ENCODE data around the gene EPN1. TPM values are rescaled to one million over a fixed set of nuclear protein-coding genes. Genes with fewer than 3 reads are reported as not detected.
A peak's percentile ranks its signal among the peaks of the same experiment; 100 is the strongest.

The EPN1 gene
- total and polyA plus RNA-seq, 12 donors = 20.1 to 235 (median 141) TPM

DNA sequence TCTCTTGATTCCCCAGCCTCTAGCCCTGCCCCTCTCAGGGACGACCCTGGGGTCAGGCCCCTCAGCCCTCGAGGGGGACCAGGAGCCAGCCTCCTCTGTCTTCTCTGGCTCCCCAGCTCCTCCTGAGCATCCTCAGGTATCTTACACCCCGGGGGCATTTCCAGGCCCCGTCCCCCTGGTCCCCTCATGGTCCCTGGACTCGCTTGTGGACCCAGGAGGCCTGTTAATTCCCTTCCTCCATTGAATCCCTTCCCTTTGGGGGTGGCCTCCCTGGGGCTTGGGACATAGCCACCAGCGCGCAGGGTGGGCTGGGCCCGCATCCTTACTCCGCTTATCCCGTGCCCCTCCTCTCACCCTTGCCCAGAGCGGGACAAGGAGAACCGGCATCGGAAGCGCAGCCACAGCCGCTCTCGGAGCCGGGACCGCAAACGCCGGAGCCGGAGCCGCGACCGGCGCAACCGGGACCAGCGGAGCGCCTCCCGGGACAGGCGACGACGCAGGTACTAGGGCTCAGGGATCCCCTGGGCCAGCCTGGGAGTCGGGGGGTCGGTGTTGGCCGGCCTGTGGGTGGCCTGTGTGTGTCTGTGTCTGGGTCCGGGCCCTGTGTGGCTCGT is 16.1 kb upstream of the EPN1 start:
- intact Hi-C loops (cut with DNase I) = no loop called here
- peaks cover 0 to 46% of the 10 kb centered on the region in 2 donors for H3K36me3 ChIP-seq (replicated peaks in 1 of 2)
- WGBS, 4 donors = 87 to 90% (median 88%) methylated on average over 17 to 37 of the region's 37 CpGs
- no peaks in the 10 kb centered on the region for H3K27me3 ChIP-seq
- H3K4me1 ChIP-seq (replicated peaks in 1 of 2) = peaks cover 26 to 45% of the 10 kb centered on the region in 2 donors
- H3K27ac ChIP-seq = no peak overlapping the region
- H3K9me3 ChIP-seq (replicated peaks in 1 of 3) = no peaks in the 10 kb centered on the region
- no peak overlapping the region for H3K4me3 ChIP-seq
- TF ChIP-seq, protein P1, sequence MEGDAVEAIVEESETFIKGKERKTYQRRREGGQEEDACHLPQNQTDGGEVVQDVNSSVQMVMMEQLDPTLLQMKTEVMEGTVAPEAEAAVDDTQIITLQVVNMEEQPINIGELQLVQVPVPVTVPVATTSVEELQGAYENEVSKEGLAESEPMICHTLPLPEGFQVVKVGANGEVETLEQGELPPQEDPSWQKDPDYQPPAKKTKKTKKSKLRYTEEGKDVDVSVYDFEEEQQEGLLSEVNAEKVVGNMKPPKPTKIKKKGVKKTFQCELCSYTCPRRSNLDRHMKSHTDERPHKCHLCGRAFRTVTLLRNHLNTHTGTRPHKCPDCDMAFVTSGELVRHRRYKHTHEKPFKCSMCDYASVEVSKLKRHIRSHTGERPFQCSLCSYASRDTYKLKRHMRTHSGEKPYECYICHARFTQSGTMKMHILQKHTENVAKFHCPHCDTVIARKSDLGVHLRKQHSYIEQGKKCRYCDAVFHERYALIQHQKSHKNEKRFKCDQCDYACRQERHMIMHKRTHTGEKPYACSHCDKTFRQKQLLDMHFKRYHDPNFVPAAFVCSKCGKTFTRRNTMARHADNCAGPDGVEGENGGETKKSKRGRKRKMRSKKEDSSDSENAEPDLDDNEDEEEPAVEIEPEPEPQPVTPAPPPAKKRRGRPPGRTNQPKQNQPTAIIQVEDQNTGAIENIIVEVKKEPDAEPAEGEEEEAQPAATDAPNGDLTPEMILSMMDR (IDR thresholded peaks at IDR 0.05) = no peak
- no peak for TF ChIP-seq POLR2A (IDR thresholded peaks at IDR 0.05)
- DNase-seq = no peak

DNA sequence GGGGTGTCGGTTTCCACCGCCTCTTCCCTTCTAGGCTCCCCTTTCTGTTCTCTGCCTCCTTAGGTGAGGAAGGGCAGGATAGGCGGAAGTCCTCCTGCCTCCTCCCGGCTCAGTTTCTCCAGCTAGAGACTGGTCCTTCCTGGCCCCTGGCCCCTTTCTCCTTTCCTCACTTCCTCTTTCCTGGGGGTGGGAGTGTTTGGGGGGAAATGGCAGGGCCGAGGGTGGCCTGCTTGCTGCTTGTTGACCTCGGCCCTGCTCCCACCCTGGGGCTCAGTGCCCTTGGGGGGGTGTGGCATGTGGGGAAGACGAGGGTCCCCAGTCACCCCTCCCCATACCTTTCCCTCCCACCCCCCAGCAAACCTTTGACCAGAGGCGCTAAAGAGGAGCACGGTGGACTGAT is 15.2 kb upstream of the EPN1 start:
- intact Hi-C loops (cut with DNase I) = no loop called here
- H3K9me3 ChIP-seq (replicated peaks in 1 of 3) = no peaks in the 10 kb centered on the region
- WGBS, 4 donors = 54 to 68% (median 61%) methylated on average over 7 to 9 of the region's 9 CpGs
- DNase-seq = no peak
- peaks cover 26 to 45% of the 10 kb centered on the region in 2 donors for H3K4me1 ChIP-seq (replicated peaks in 1 of 2)
- TF ChIP-seq POLR2A (IDR thresholded peaks at IDR 0.05) = no peak
- TF ChIP-seq, protein P1 (IDR thresholded peaks at IDR 0.05) = no peak
- no peak overlapping the region for H3K4me3 ChIP-seq
- H3K27ac ChIP-seq = peak overlapping the region in 1 of 5 donors; percentile 9
- peaks cover 0 to 55% of the 10 kb centered on the region in 2 donors for H3K36me3 ChIP-seq (replicated peaks in 1 of 2)
- no peaks in the 10 kb centered on the region for H3K27me3 ChIP-seq

DNA sequence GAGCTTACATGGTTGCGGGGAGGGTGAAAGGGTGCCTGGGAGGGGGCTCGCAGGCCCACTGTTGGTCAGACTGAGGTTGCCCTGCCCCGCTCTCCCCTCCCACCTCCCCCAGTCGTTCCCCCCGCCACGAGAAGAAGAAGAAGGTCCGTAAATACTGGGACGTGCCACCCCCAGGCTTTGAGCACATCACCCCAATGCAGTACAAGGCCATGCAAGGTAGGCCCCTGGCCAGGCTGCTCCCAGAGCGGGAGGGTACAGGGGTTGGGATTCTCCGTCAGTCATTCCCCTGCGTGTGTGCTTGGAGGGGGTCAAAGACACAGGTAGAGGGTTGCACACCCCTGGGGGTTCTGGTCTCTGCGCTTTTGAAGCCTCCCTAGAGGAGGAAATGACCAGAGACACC is 14.6 kb upstream of the EPN1 start:
- Histone ChIP-seq H3K9me3 (replicated peaks in 1 of 3) (no peaks in the 10 kb centered on the region), H3K4me1 (replicated peaks in 1 of 2) (peaks cover 26 to 45% of the 10 kb centered on the region in 2 donors), H3K27ac (peak overlapping the region in 1 of 5 donors; percentile 9), H3K36me3 (replicated peaks in 1 of 2) (peaks cover 0 to 56% of the 10 kb centered on the region in 2 donors), H3K27me3 (no peaks in the 10 kb centered on the region), H3K4me3 (no peak overlapping the region)
- WGBS, 4 donors = 79 to 89% (median 84%) methylated on average over 8 to 12 of the region's 12 CpGs
- intact Hi-C loops (cut with DNase I) = no loop called here
- TF ChIP-seq POLR2A (IDR thresholded peaks at IDR 0.05) = no peak
- TF ChIP-seq, protein P1 (IDR thresholded peaks at IDR 0.05) = no peak
- no peak for DNase-seq

DNA sequence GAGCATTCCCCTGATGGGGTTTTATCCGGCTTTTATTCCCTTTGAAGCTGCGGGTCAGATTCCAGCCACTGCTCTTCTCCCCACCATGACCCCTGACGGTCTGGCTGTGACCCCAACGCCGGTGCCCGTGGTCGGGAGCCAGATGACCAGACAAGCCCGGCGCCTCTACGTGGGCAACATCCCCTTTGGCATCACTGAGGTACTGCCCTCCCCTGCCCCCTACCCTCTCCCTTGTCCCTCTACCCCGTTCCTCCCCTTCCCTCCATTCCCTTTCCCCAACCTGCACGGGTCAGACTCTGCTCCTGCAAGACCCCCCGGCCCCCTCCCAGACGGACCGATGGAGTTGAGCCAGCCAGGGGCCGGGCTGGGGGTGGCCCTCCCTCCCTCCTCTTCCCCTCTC is 14.0 kb upstream of the EPN1 start:
- Histone ChIP-seq H3K4me1 (replicated peaks in 1 of 2) (peaks cover 22 to 39% of the 10 kb centered on the region in 2 donors), H3K27ac (no peak overlapping the region), H3K9me3 (replicated peaks in 1 of 3) (no peaks in the 10 kb centered on the region), H3K4me3 (no peak overlapping the region), H3K27me3 (no peaks in the 10 kb centered on the region), H3K36me3 (replicated peaks in 1 of 2) (peaks cover 0 to 62% of the 10 kb centered on the region in 2 donors)
- DNase-seq = no peak
- WGBS, 4 donors = 71 to 79% (median 76%) methylated on average over 12 to 16 of the region's 16 CpGs
- TF ChIP-seq POLR2A (IDR thresholded peaks at IDR 0.05) = no peak
- TF ChIP-seq, protein P1 (IDR thresholded peaks at IDR 0.05) = no peak
- intact Hi-C loops (cut with DNase I) = no loop called here
